HG03064 (cell line): Measurements from ENCODE around the gene MAGIX.

ENCODE experiments used
- ATAC-seq: cut with Tn5 transposase; IDR thresholded peaks from one replicate; pipeline ENCODE4 v1.9.1; 2021; ENCODE audit warnings: low read depth; ENCODE audit not compliant: unreplicated experiment

Gene MAGIX

GRCh38 chrX:49203536-49203935 is 41.0 kb downstream of the MAGIX start:
- no peak for ATAC-seq

GRCh38 chrX:49204017-49204416 is 41.5 kb downstream of the MAGIX start:
- ATAC-seq, result no peak

GRCh38 chrX:49204709-49205108 is 42.2 kb downstream of the MAGIX start:
- no peak for ATAC-seq

GRCh38 chrX:49205443-49205842 is 42.9 kb downstream of the MAGIX start:
- no peak for ATAC-seq

- ATAC-seq, result no peak
These were observed 44.0 kb downstream of the MAGIX start for GRCh38 chrX:49206543-49206942.

GRCh38 chrX:49208399-49208798 is 45.8 kb downstream of the MAGIX start:
- ATAC-seq, result no peak

GRCh38 chrX:49209434-49210251 is 47.1 kb downstream of the MAGIX start:
- ATAC-seq, result no peak

GRCh38 chrX:49210406-49210805 is 47.8 kb downstream of the MAGIX start:
- ATAC-seq, result no peak

- ATAC-seq, result no peak
These were observed 48.5 kb downstream of the MAGIX start for GRCh38 chrX:49211074-49211473.

- no peak for ATAC-seq
These were observed 49.7 kb downstream of the MAGIX start for GRCh38 chrX:49212209-49212608.

- no peak for ATAC-seq
These were observed 50.3 kb downstream of the MAGIX start for GRCh38 chrX:49212861-49213260.

- ATAC-seq, result no peak
These were observed 51.9 kb downstream of the MAGIX start for GRCh38 chrX:49214416-49214815.

GRCh38 chrX:49214996-49215526 is 52.5 kb downstream of the MAGIX start:
- no peak for ATAC-seq
